ENCODE data around the gene SCARB1.

Gene SCARB1

DNA sequence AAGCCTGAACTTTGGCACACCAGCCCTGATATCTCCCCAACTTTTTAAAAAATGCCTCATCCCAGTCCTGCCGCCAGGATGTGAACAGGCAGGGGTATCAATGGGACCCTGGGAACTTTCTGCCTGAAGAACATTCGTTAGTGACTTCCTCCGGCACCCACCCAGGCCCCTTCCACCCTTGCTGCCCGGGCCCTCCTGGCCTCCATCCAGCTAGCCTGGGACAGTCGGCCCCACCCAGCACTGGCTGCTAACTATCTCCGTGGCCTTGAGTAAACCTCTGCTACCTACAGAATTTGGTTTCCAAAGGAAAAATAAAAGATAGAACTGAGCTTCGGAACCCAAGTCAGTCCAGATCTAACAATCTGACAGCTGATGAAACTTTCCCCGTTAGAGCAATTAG, 14.3 kb downstream of the SCARB1 start:
- Histone ChIP-seq H3K4me3 (replicated peaks; ENCODE audit: insufficient read depth, low read length) (no peak overlapping the region), H3K27me3 (ENCODE audit: insufficient read depth, poor library complexity, severe bottlenecking) (no peaks in the 10 kb centered on the region), H3K27ac (replicated peaks) (no peak overlapping the region)
- TF ChIP-seq POLR2AphosphoS5 (IDR thresholded peaks at IDR 0.05; ENCODE audit: low read depth) = no peak
- TF ChIP-seq SPI1 (IDR thresholded peaks at IDR 0.05; ENCODE audit: borderline replicate concordance, low read depth) = no peak
- TF ChIP-seq, protein P1, sequence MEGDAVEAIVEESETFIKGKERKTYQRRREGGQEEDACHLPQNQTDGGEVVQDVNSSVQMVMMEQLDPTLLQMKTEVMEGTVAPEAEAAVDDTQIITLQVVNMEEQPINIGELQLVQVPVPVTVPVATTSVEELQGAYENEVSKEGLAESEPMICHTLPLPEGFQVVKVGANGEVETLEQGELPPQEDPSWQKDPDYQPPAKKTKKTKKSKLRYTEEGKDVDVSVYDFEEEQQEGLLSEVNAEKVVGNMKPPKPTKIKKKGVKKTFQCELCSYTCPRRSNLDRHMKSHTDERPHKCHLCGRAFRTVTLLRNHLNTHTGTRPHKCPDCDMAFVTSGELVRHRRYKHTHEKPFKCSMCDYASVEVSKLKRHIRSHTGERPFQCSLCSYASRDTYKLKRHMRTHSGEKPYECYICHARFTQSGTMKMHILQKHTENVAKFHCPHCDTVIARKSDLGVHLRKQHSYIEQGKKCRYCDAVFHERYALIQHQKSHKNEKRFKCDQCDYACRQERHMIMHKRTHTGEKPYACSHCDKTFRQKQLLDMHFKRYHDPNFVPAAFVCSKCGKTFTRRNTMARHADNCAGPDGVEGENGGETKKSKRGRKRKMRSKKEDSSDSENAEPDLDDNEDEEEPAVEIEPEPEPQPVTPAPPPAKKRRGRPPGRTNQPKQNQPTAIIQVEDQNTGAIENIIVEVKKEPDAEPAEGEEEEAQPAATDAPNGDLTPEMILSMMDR (IDR thresholded peaks at IDR 0.05; ENCODE audit: insufficient read depth, low read length) = no peak
- TF ChIP-seq, protein P2, sequence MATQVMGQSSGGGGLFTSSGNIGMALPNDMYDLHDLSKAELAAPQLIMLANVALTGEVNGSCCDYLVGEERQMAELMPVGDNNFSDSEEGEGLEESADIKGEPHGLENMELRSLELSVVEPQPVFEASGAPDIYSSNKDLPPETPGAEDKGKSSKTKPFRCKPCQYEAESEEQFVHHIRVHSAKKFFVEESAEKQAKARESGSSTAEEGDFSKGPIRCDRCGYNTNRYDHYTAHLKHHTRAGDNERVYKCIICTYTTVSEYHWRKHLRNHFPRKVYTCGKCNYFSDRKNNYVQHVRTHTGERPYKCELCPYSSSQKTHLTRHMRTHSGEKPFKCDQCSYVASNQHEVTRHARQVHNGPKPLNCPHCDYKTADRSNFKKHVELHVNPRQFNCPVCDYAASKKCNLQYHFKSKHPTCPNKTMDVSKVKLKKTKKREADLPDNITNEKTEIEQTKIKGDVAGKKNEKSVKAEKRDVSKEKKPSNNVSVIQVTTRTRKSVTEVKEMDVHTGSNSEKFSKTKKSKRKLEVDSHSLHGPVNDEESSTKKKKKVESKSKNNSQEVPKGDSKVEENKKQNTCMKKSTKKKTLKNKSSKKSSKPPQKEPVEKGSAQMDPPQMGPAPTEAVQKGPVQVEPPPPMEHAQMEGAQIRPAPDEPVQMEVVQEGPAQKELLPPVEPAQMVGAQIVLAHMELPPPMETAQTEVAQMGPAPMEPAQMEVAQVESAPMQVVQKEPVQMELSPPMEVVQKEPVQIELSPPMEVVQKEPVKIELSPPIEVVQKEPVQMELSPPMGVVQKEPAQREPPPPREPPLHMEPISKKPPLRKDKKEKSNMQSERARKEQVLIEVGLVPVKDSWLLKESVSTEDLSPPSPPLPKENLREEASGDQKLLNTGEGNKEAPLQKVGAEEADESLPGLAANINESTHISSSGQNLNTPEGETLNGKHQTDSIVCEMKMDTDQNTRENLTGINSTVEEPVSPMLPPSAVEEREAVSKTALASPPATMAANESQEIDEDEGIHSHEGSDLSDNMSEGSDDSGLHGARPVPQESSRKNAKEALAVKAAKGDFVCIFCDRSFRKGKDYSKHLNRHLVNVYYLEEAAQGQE (IDR thresholded peaks at IDR 0.05; ENCODE audit: insufficient replicate concordance, low read depth) = no peak
- no peak for TF ChIP-seq GABPA (IDR thresholded peaks at IDR 0.05; ENCODE audit: low read depth)
- no peak for DNase-seq (ENCODE audit: low read depth in 1 of 2, low spot score in 1 of 2)

DNA sequence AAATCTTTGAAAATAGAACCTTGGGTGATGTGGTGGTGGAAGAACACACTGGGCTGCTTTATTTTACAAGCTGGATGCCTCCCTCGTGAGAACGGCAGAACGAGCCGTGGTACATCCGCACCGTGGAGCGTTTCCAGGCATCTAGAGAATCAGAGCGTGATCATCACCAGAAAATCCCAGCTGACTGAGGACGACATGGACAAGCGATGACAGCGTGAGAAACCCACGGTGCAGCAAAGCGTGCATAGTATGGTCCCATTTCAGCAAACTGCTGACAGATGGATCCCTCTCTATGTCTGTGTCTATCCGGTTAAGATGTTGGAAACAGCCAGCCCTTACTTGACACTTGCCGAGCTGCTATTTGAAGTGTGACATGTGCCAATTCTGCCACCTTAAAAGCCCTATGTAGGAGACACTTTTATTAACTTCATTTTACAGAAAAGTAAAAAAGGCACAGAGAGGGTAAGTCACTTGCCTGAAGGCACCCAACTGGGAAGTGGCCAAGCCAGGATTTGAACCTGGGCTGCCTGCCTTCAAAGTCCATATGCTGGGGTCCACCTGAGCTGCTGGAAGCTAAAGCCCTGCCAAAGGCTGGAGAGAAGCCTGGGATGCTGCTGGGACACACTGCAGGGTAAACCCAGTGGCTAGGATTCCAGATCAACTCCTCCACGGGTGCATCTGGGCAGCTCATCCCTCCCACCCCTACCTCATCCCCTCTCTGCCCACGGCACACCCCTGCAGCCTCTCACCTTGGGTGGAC, 14.9 kb downstream of the SCARB1 start:
- Histone ChIP-seq H3K4me3 (replicated peaks; ENCODE audit: insufficient read depth, low read length) (no peak overlapping the region), H3K27ac (replicated peaks) (no peak overlapping the region), H3K27me3 (ENCODE audit: insufficient read depth, poor library complexity, severe bottlenecking) (no peaks in the 10 kb centered on the region)
- no peak for TF ChIP-seq SPI1 (IDR thresholded peaks at IDR 0.05; ENCODE audit: borderline replicate concordance, low read depth)
- TF ChIP-seq, protein P1 (IDR thresholded peaks at IDR 0.05; ENCODE audit: insufficient read depth, low read length) = no peak
- no peak for TF ChIP-seq POLR2AphosphoS5 (IDR thresholded peaks at IDR 0.05; ENCODE audit: low read depth)
- TF ChIP-seq, protein P2 (IDR thresholded peaks at IDR 0.05; ENCODE audit: insufficient replicate concordance, low read depth) = no peak
- TF ChIP-seq GABPA (IDR thresholded peaks at IDR 0.05; ENCODE audit: low read depth) = no peak
- no peak for DNase-seq (ENCODE audit: low read depth in 1 of 2, low spot score in 1 of 2)

DNA sequence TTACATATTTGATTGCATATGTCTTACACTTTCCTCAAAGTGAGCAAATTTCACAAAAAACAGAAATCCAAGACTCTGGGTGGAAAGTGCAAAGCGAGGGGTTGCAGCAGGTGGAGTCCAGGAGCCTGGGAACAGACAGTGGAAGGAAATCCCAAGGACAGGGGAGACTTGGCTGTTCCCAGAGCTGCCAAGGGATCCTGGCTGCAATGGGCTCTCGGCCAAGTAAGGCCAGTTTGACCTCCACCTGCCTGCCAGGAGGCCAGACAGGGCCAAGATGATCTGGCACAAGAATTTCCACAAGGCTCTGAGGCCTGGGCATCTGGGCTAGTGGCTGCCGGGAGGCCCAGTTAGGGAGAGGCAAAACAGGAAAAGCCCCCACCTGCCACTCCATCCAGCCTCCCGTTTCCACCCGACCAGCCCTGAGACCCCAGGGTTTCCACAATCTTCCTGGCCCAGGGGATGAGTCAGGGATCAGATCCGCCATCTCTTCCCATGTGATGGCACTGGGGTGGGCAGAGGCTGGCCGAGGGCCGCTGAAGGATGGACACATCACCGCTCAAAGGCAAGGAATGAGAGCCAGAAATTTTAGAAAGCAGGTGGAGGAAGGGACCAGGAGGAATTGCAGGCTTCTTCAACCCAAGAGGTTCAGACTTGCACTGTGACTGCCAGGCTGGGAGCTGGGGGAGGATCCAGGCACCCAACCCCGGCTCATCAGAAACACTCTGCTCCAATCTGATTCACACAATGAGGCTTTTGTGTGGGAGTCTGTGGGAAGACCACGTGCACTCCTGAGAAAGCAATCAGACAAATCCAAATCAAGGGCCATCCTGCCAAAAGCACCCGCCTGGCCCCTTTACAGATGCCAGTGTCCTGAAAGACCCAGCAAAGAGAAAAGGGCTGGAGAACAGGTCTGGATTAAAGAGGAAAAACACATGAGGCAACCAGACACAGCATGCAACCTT, 16.3 kb downstream of the SCARB1 start:
- TF ChIP-seq GABPA (IDR thresholded peaks at IDR 0.05; ENCODE audit: low read depth) (no peak), SPI1 (IDR thresholded peaks at IDR 0.05; ENCODE audit: borderline replicate concordance, low read depth) (no peak), POLR2AphosphoS5 (IDR thresholded peaks at IDR 0.05; ENCODE audit: low read depth) (no peak)
- TF ChIP-seq, protein P1 (IDR thresholded peaks at IDR 0.05; ENCODE audit: insufficient read depth, low read length) = no peak
- TF ChIP-seq, protein P2 (IDR thresholded peaks at IDR 0.05; ENCODE audit: insufficient replicate concordance, low read depth) = no peak
- no peak overlapping the region for H3K27ac ChIP-seq (replicated peaks)

More for the DNA sequence above, 16.3 kb downstream of the SCARB1 start:
- Histone ChIP-seq H3K27me3 (ENCODE audit: insufficient read depth, poor library complexity, severe bottlenecking) (no peaks in the 10 kb centered on the region), H3K4me3 (replicated peaks; ENCODE audit: insufficient read depth, low read length) (no peak overlapping the region)
- no peak for DNase-seq (ENCODE audit: low read depth in 1 of 2, low spot score in 1 of 2)

Measured in HL-60 (cell line).